ENCODE data around the gene CLP1. TPM values are rescaled to one million over a fixed set of nuclear protein-coding genes. Genes with fewer than 3 reads are reported as not detected.
"Not testable (repeated sequence)": the region's sequence is repeated elsewhere in the genome, so short reads cannot be mapped to it uniquely, and the experiment has no call there.

The CLP1 gene
- total and polyA plus RNA-seq, 7 donors: 6.8 to 16.9 (median 10.0) TPM

DNA sequence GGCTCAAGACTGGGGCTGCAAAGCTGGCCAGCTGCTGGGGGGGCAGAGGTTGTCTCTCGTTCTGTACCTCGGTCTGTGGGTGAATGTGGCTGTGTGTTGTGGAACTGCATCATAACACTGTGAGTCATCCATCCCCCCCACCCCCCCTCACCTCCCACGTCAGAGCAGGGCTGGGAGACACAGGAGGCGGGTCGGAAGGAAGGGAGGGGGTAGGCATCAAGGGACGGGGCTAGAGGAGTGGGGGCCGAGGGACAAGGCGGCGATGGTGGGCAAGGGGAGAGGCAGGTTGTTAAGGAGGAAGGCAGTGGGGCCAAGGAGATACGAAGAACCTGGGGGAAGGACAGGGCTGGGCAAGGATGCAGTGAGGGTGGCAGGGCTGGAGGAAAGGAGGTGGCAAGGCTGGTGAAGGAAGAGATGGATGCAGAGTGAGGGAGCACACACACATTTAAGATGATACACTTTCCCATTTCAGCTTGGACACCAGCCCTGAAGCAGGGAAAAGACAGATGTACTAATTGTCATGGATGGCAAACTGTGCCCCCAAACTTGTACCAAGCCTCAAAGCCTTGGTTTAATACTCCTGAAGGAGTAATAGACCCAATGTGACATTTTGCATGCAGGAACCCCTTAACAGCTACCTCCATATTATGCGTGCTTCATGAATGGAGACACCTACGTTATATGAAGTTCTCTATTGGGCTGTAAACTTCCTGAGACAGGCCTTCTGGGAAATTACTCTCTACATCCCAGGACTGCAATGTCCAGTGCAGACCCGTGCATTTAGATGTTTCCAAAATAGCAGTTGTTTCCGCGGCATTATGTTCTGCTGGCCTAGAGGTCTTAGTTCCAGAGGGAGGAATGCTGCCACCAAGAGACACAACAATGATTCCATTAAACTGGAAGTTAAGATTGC is 7.5 kb upstream of the CLP1 start, which contains the start of gene YPEL4:
Gene YPEL4, minus strand, starts transcription at position 87 of the 913 bp plus-strand sequence. CDS start 2,805 bp downstream, outside the sequence.
- ATAC-seq (peak; percentile 41 to 58 (median 54)), DNase-seq (peak in 1 of 2 donors; percentile 66)
- 8 to 11% (median 10%) methylated on average over 15 of the region's 15 CpGs for WGBS, 3 donors
- H3K27ac ChIP-seq: no peak within 1 kb of the TSS
- peak within 1 kb of the TSS; percentile 35 for H3K4me3 ChIP-seq
- TF ChIP-seq, protein P1, sequence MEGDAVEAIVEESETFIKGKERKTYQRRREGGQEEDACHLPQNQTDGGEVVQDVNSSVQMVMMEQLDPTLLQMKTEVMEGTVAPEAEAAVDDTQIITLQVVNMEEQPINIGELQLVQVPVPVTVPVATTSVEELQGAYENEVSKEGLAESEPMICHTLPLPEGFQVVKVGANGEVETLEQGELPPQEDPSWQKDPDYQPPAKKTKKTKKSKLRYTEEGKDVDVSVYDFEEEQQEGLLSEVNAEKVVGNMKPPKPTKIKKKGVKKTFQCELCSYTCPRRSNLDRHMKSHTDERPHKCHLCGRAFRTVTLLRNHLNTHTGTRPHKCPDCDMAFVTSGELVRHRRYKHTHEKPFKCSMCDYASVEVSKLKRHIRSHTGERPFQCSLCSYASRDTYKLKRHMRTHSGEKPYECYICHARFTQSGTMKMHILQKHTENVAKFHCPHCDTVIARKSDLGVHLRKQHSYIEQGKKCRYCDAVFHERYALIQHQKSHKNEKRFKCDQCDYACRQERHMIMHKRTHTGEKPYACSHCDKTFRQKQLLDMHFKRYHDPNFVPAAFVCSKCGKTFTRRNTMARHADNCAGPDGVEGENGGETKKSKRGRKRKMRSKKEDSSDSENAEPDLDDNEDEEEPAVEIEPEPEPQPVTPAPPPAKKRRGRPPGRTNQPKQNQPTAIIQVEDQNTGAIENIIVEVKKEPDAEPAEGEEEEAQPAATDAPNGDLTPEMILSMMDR (IDR thresholded peaks at IDR 0.05): no peak
- peaks cover 0 to 48% (median 30%) of the 10 kb centered on the region in 3 donors for H3K27me3 ChIP-seq (ENCODE audit: insufficient read depth in 3 of 3, low read length in 2 of 3)
- H3K36me3 ChIP-seq (ENCODE audit: insufficient read depth in 1 of 2, low read depth in 1 of 2): no peaks in the 10 kb centered on the region
- H3K4me1 ChIP-seq: peaks cover under 1% of the 10 kb centered on the region
- H3K9me3 ChIP-seq: no peaks in the 10 kb centered on the region
- intact Hi-C loops (cut with DNase I): loop anchor here in 1 of 2 donors (5.0 kb wide), 1 partner anchor 303 kb away; no protein-coding TSS in a partner anchor

DNA sequence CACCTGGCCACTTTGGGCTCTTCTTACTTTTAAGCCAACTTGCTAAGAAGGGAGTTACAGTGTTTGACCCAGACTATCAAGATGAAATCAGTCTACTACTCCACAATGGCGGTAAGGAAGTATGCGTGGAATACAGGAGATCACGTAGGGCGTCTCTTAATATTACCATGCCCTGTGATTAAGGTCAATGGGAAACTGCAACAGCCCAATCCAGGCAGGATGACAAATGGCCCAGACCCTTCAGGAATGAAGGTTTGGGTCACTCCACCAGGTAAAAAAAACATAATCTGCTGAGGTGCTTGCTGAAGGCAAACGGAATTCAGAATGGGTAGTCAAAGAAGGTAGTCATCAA is 6.8 kb upstream of the CLP1 start:
- Histone ChIP-seq H3K36me3 (ENCODE audit: insufficient read depth in 1 of 2, low read depth in 1 of 2) (no peaks in the 10 kb centered on the region), H3K4me1 (no peaks in the 10 kb centered on the region), H3K9me3 (no peaks in the 10 kb centered on the region), H3K4me3 (no peak overlapping the region), H3K27me3 (ENCODE audit: insufficient read depth in 3 of 3, low read length in 2 of 3) (peaks cover 0 to 44% (median 30%) of the 10 kb centered on the region in 3 donors), H3K27ac (no peak overlapping the region)
- intact Hi-C loops (cut with DNase I): no loop called here
- DNase-seq (no peak), ATAC-seq (no peak)
- 53 to 70% (median 63%) methylated on average over 5 of the region's 5 CpGs for WGBS, 3 donors
- TF ChIP-seq, protein P1 (IDR thresholded peaks at IDR 0.05): no peak

DNA sequence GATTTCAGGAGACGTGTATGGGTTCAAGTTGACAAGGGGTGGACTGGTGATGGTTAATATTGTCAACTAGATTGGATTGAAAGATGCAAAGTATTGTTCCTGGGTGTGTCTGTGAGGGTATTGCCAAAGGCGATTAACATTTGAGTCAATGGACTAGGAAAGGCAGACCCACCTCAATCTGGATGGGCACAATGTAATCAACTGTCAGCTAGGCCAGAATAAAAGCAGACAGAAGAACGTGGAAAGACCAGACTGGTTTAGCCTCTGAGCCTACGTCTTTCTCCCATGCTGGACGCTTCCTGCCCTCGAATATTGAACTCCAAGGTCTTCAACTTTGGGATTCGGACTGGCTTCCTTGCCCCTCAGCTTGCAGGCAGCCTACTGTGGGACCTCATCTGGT is 6.2 kb upstream of the CLP1 start:
- TF ChIP-seq, protein P1 (IDR thresholded peaks at IDR 0.05): no peak
- Histone ChIP-seq H3K27me3 (ENCODE audit: insufficient read depth in 3 of 3, low read length in 2 of 3) (peaks cover 0 to 37% (median 27%) of the 10 kb centered on the region in 3 donors), H3K4me1 (no peaks in the 10 kb centered on the region), H3K27ac (no peak overlapping the region), H3K9me3 (no peaks in the 10 kb centered on the region), H3K36me3 (ENCODE audit: insufficient read depth in 1 of 2, low read depth in 1 of 2) (no peaks in the 10 kb centered on the region), H3K4me3 (no peak overlapping the region)
- 82 to 84% (median 83%) methylated on average over 7 of the region's 7 CpGs for WGBS, 3 donors
- no peak for DNase-seq
- intact Hi-C loops (cut with DNase I): no loop called here
- ATAC-seq: no peak

DNA sequence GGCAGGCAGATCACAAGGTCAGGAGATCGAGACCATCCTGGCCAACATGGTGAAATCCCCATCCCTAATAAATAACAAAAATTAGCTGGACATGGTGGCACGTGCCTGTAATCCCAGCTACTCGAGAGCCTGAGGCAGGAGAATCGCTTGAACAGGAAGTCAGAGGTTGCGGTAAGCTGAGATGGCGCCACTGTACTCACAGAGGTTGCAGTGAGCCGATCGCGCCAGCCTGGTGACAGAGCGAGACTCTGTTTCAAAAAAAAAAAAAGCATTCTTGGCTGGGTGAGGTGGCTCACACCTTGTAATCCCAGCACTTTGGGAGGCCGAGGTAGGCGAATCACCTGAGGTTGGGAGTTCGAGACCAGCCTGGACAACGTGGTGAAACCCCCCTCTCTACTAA is 5.3 kb upstream of the CLP1 start:
- DNase-seq; H3K36me3 ChIP-seq (ENCODE audit: insufficient read depth in 1 of 2, low read depth in 1 of 2); H3K9me3 ChIP-seq; H3K4me1 ChIP-seq; H3K27ac ChIP-seq; ATAC-seq; H3K4me3 ChIP-seq; intact Hi-C loops (cut with DNase I): not testable (repeated sequence)
- H3K27me3 ChIP-seq (ENCODE audit: insufficient read depth in 3 of 3, low read length in 2 of 3): peaks cover 0 to 29% (median 20%) of the 10 kb centered on the region in 3 donors
- 70 to 78% (median 70%) methylated on average over 14 of the region's 14 CpGs for WGBS, 3 donors

DNA sequence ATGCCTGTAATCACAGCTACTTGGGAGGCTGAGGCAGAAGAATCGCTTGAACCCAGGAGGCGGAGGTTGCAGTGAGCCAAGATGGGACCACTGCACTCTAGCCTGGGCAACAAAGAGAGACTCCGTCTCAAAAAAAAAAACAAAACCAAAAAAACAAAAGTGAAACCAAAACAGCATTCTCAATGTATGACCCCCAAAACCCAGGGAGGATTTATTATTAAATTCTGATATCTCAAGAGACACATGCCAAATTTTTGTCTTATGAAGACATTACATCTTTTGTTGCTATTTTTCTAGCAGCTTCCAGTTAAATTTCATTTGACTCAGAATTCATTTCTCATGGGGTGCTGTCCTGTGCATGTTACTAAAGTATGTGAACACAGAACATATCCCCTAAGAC is 4.9 kb upstream of the CLP1 start:
- TF ChIP-seq, protein P1 (IDR thresholded peaks at IDR 0.05): no peak
- no peak overlapping the region for H3K27ac ChIP-seq
- no peak overlapping the region for H3K4me3 ChIP-seq

More for the DNA sequence above, 4.9 kb upstream of the CLP1 start:
- H3K4me1 ChIP-seq: peaks cover 6% of the 10 kb centered on the region
- DNase-seq (no peak), ATAC-seq (no peak)
- intact Hi-C loops (cut with DNase I): no loop called here
- H3K36me3 ChIP-seq (ENCODE audit: insufficient read depth in 1 of 2, low read depth in 1 of 2): no peaks in the 10 kb centered on the region
- H3K27me3 ChIP-seq (ENCODE audit: insufficient read depth in 3 of 3, low read length in 2 of 3): peaks cover 0 to 25% (median 17%) of the 10 kb centered on the region in 3 donors
- 69 to 72% (median 71%) methylated on average over 3 of the region's 3 CpGs for WGBS, 3 donors
- H3K9me3 ChIP-seq: no peaks in the 10 kb centered on the region

Measured in psoas muscle (tissue), 8 donors.